Progenitor cell of endocrine pancreas (in vitro differentiated cells): ENCODE measurements around the gene MSH3. TPM values are rescaled to one million over a fixed set of nuclear protein-coding genes. Genes with fewer than 3 reads are reported as not detected.

ENCODE experiments used
- DNase-seq: peaks from one replicate; pipeline ENCODE4 v3.0.0; 2021; ENCODE audit warnings: low spot score; ENCODE audit not compliant: unreplicated experiment
- H3K27ac Mint-ChIP-seq: 2 replicates; pipeline ENCODE4 v1.8.0; 2021; ENCODE audit warnings: mild to moderate bottlenecking, moderate library complexity, mixed read lengths
- H3K27me3 Mint-ChIP-seq: 2 replicates; pipeline ENCODE4 v1.8.0; 2021; ENCODE audit warnings: mixed read lengths
- H3K36me3 Mint-ChIP-seq: 2 replicates; pipeline ENCODE4 v1.8.0; 2022; ENCODE audit warnings: mixed read lengths; ENCODE audit not compliant: insufficient read depth
- H3K4me1 Mint-ChIP-seq: 2 replicates; pipeline ENCODE4 v1.8.0; 2021; ENCODE audit warnings: low read depth, mixed read lengths
- H3K4me3 Mint-ChIP-seq: 2 replicates; pipeline ENCODE4 v1.8.0; 2021; ENCODE audit warnings: low read depth, mild to moderate bottlenecking, moderate library complexity, mixed read lengths
- H3K9me3 Mint-ChIP-seq: 2 replicates; pipeline ENCODE4 v1.8.0; 2021; ENCODE audit warnings: low read depth, mixed read lengths
- long read RNA-seq: library from polyadenylated mRNA; unstranded; transcript quantifications from one replicate; pipeline ENCODE4 v2.0.0, GENCODE V29; 2020
- total RNA-seq: library from RNA; stranded (reverse); gene quantifications from 2 replicates; pipeline ENCODE4 v1.2.1, GENCODE V29; 2021
- TF ChIP-seq, protein P1 (sequence below): fragments of 200-600 bp; sonication (generic); IDR thresholded peaks from one replicate; pipeline ENCODE4 v1.5.0; 2021; ENCODE audit warnings: antibody characterized with exemption, mild to moderate bottlenecking; ENCODE audit not compliant: unreplicated experiment

Gene MSH3
- total RNA-seq = 16.9 and 18.4 TPM in 2 replicates
- long read RNA-seq, partial matches to known transcripts = 34 of 39 reads
- long read RNA-seq, other reads (novel, unspliced or antisense) = 5 of 39 reads

DNA sequence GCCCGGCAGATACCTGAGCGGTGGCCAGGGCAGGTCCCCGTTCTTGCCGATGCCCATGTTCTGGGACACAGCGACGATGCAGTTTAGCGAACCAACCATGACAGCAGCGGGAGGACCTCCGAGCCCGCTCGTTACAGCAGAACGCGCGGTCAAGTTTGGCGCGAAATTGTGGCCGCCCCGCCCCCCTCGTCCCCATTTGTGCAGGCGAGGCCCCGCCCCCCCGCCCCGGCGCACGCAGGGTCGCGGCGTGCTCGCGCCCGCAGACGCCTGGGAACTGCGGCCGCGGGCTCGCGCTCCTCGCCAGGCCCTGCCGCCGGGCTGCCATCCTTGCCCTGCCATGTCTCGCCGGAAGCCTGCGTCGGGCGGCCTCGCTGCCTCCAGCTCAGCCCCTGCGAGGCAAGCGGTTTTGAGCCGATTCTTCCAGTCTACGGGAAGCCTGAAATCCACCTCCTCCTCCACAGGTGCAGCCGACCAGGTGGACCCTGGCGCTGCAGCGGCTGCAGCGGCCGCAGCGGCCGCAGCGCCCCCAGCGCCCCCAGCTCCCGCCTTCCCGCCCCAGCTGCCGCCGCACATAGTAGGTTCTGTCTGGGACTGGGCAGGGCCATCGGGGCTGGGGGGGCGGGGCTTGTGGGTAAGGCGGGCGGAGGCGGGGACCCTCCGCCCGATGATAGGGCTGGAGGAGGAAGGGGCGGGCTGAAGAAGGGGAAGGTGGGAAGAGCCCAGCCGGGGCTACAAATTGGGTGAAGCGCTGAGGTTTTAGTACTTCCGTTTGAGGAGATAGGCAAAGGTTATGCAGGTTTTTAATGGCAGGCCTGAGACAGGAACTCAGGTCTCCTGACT lies at the start of gene MSH3, which contains the start of gene DHFR:
TSS of gene MSH3 (plus strand) at position 262 of the 840 bp plus-strand sequence. CDS start at position 338, 76 bp downstream.
TSS of gene DHFR (minus strand) at position 593 of the 840 bp plus-strand sequence. CDS start at position 99, 494 bp downstream.
- Mint-ChIP-seq H3K4me3 (peak within 1 kb of the TSS; percentile 93), H3K27me3 (no peaks in the 10 kb centered on the region), H3K36me3 (peaks cover 12% of the 10 kb centered on the region), H3K9me3 (no peaks in the 10 kb centered on the region), H3K27ac (peak within 1 kb of the TSS; percentile 96), H3K4me1 (peaks cover 17% of the 10 kb centered on the region)
- DNase-seq = peak; percentile 72
- TF ChIP-seq, protein P1, sequence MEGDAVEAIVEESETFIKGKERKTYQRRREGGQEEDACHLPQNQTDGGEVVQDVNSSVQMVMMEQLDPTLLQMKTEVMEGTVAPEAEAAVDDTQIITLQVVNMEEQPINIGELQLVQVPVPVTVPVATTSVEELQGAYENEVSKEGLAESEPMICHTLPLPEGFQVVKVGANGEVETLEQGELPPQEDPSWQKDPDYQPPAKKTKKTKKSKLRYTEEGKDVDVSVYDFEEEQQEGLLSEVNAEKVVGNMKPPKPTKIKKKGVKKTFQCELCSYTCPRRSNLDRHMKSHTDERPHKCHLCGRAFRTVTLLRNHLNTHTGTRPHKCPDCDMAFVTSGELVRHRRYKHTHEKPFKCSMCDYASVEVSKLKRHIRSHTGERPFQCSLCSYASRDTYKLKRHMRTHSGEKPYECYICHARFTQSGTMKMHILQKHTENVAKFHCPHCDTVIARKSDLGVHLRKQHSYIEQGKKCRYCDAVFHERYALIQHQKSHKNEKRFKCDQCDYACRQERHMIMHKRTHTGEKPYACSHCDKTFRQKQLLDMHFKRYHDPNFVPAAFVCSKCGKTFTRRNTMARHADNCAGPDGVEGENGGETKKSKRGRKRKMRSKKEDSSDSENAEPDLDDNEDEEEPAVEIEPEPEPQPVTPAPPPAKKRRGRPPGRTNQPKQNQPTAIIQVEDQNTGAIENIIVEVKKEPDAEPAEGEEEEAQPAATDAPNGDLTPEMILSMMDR = peak; percentile 42

DNA sequence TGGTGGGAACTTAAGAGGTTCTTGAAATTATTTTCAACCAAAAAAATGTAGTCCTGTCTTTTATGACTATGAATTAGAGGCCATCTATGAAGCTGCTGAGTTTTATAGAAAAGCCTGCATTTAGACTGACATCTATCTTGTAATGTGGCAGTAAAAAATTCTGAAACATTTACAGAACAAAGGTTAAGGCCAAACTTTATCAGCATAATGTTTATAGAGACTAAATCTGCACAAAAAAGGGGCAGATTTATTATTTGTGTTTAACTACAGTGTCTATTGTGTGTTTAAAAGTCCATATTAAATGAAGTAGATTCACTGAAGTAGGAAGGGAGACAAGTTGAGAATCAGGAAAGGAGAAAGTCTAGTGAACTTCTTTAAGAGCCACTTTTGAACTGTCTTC lies 47.1 kb upstream of the MSH3 start:
- Mint-ChIP-seq H3K27me3 (no peaks in the 10 kb centered on the region), H3K9me3 (peaks cover 3% of the 10 kb centered on the region), H3K4me3 (no peak overlapping the region), H3K27ac (no peak overlapping the region), H3K4me1 (no peaks in the 10 kb centered on the region), H3K36me3 (no peaks in the 10 kb centered on the region)
- TF ChIP-seq, protein P1 = no peak
- no peak for DNase-seq

DNA sequence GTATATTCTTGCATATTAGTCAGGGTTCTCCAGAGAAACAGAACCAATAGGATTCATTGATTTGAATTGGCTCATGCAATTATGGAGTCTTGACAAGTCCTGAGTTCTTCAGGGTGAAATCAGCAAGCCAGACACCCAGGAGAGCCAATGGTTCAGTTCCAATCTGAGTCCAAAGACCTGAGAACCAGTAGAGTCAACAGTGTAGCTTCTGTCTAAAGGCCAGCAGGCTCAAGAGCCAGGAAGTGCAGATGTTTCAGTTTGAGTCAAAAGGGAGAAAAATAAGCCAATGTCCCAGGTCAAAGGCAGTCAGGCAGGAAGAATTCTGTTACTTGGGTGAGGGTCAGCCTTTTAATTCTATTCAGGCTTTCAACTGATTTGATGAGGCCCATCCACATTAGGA lies 46.6 kb upstream of the MSH3 start:
- no peak for DNase-seq
- Mint-ChIP-seq H3K4me1 (no peaks in the 10 kb centered on the region), H3K27ac (no peak overlapping the region), H3K27me3 (no peaks in the 10 kb centered on the region), H3K36me3 (no peaks in the 10 kb centered on the region), H3K4me3 (no peak overlapping the region), H3K9me3 (peaks cover 3% of the 10 kb centered on the region)
- TF ChIP-seq, protein P1 = no peak

DNA sequence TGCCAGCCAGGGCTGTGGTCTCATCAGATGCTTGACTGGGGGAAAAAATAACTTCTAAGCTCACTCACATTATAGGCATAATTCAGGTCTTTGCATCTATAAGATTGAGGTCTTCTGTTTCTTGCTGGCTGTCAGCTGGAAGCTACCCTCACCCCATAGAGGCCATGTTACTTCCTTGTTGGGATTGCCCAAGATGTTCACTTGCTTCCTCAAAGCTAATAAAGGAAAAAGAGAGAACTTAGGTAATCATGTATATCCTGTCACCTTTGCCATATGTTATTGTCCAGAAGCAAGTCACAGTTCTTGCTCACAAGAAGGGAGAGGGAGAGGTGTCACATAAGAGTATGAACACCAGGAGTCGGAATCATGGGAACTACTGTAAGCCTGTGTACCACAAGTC lies 45.7 kb upstream of the MSH3 start:
- H3K36me3 Mint-ChIP-seq = no peaks in the 10 kb centered on the region
- H3K9me3 Mint-ChIP-seq = peaks cover 3% of the 10 kb centered on the region
- H3K4me1 Mint-ChIP-seq = no peaks in the 10 kb centered on the region
- H3K27me3 Mint-ChIP-seq = no peaks in the 10 kb centered on the region
- H3K27ac Mint-ChIP-seq = no peak overlapping the region
- H3K4me3 Mint-ChIP-seq = no peak overlapping the region
- no peak for DNase-seq
- TF ChIP-seq, protein P1 = no peak

DNA sequence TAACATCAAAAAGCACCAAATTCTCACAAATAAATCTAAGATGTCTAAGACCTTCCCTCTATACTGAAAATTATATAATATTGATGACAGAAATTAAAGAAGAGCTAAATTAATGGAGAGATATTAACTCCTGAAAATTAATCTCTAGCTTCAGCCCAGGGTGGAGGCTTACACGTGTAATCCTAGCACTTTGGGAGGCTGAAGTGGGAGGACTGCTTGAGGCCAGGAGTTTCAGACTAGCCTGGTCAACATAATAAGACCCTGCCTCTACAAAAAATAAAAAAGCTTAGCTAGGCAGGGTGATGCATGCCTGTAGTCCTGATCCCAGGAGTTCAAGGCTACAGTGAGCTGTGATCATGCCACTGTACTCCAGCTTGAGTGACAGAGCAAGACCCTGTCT lies 44.8 kb upstream of the MSH3 start:
- no peaks in the 10 kb centered on the region for H3K36me3 Mint-ChIP-seq
- H3K4me1 Mint-ChIP-seq = no peaks in the 10 kb centered on the region
- TF ChIP-seq, protein P1 = no peak
- no peak overlapping the region for H3K27ac Mint-ChIP-seq
- H3K4me3 Mint-ChIP-seq = no peak overlapping the region
- peaks cover 3% of the 10 kb centered on the region for H3K9me3 Mint-ChIP-seq
- no peak for DNase-seq
- no peaks in the 10 kb centered on the region for H3K27me3 Mint-ChIP-seq
